ENCODE data around the gene AVPR2. TPM values are rescaled to one million over a fixed set of nuclear protein-coding genes. Genes with fewer than 3 reads are reported as not detected.

AVPR2 gene
- 3.1 TPM for total RNA-seq
- long read RNA-seq, transcript AVPR2-206 (4 exons, 1,784 nt) = major isoform, 5 of 8 reads
- long read RNA-seq, partial matches to known transcripts = 1 of 8 reads
- long read RNA-seq, other reads (novel, unspliced or antisense) = 0 of 8 reads

DNA sequence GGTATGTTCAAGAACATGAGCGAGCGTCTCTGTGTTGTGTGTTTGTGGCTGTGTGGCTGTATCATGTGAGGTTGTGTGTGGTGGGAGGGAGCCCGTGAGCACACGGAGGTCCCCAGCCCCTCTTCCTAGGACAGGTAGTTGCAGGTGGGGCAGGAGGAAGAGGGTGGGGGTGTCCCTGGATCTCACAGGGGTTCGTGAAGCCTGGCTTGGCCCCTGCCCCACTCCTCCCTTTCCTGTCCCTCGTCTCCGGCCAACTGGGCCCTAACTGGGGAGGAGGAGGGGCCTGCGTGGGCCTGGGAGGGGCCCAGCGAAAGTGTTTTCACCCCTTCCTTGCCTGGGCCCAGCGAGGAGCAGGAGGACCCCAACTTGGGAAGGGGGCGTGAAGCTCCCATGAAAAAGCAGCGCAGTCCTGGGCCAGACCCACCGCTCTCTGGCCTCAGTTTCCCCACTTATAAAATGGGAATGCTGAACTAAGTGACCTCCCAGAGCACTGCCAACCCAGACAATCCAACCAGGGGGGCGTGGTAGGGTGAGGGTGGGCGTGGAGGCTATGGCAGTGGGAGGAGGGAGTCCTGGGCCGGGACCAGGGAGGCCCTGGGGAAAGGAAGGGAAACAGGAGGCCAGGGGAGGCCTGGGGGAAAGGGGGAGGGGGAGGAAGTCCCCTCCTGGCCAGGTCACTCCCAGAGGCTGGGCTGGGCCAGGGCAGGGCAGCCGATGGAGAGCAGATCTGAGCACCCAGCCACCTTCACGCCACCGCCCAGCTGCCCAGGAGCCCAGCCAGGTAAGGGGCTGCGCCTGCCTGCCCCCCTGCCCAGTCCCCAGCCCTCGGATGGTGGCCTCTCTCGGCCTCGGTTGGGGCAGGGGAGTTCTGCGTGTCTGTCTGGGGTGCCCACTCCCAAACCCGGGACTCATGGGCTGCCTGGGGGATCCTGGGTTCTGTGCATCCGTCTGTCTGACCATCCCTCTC lies at the start of gene AVPR2:
Gene AVPR2 (plus strand): TSS at position 683 of the 967 bp plus-strand sequence. CDS start 473 bp downstream, outside the sequence.
- DNase-seq = peak; percentile 36
- H3K9me3 ChIP-seq (replicated peaks) = no peaks in the 10 kb centered on the region
- no peaks in the 10 kb centered on the region for H3K27me3 ChIP-seq (ENCODE audit: low read depth)
- intact Hi-C loops (cut with micrococcal nuclease) = no loop called here
- H3K36me3 ChIP-seq = no peaks in the 10 kb centered on the region
- no peak for TF ChIP-seq CTCF (IDR thresholded peaks at IDR 0.05; ENCODE audit: borderline replicate concordance)
- H3K4me1 ChIP-seq = peaks cover 21% of the 10 kb centered on the region
- peak within 1 kb of the TSS; percentile 59 for H3K4me3 ChIP-seq
- peak within 1 kb of the TSS; percentile 78 for H3K27ac ChIP-seq (replicated peaks)

DNA sequence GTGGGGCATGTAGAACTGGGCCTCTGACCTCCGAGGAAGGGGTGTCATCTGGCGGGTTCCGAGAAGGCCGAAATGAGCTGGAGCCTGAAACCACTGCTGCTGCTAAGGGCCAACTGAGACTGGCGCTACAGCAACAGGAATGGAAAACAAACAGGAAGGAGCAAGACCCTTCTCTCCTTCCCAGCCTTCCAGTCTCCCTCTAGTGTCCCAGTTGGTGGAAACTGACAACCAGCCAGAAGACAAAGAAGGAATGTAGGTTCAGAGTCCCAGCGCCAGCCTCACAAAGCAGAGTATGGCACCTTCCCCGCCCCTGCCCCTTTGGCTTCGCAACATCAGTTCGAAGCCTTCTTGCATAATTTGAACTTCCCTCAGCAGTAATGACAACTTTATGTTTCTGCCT lies 49.8 kb upstream of the AVPR2 start:
- H3K36me3 ChIP-seq = no peaks in the 10 kb centered on the region
- intact Hi-C loops (cut with micrococcal nuclease) = no loop called here
- H3K4me3 ChIP-seq = no peak overlapping the region
- no peaks in the 10 kb centered on the region for H3K4me1 ChIP-seq
- peaks cover 13% of the 10 kb centered on the region for H3K27me3 ChIP-seq (ENCODE audit: low read depth)
- H3K27ac ChIP-seq (replicated peaks) = no peak overlapping the region
- no peak for DNase-seq
- H3K9me3 ChIP-seq (replicated peaks) = no peaks in the 10 kb centered on the region
- TF ChIP-seq CTCF (IDR thresholded peaks at IDR 0.05; ENCODE audit: borderline replicate concordance) = no peak

DNA sequence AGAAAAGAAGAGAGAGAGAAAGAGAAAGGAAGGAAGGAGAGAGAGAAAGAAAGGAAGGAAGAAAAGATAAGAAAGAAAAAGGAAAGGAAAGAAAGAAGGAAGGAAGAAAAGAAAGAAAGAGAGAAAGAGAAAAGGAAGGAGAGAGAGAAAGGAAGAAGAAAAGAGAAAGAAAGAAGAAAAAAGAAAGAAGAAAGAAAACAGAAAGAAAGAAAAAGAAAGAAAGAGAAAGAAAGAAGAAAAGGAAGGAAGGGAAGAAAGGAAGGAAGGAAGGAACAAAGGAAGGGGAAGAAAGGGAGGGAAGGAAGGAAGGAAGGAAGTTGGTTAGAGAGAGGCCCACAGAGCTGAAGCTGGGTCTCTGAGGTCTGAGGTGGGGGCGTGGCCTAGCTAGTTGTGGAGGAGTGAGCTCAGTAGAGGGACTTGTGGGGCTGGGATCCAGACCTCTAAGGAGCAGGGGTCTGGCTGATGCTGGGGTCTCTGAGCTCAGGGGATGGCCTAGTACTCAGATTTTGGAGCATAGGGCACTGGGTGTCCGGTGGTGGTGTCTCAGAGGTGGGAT lies 47.0 kb upstream of the AVPR2 start:
- intact Hi-C loops (cut with micrococcal nuclease) = no loop called here
- Histone ChIP-seq H3K36me3 (no peaks in the 10 kb centered on the region), H3K9me3 (replicated peaks) (no peaks in the 10 kb centered on the region), H3K4me1 (no peaks in the 10 kb centered on the region), H3K27ac (replicated peaks) (no peak overlapping the region), H3K4me3 (no peak overlapping the region), H3K27me3 (ENCODE audit: low read depth) (peaks cover 17% of the 10 kb centered on the region)
- no peak for DNase-seq
- TF ChIP-seq CTCF (IDR thresholded peaks at IDR 0.05; ENCODE audit: borderline replicate concordance) = no peak

DNA sequence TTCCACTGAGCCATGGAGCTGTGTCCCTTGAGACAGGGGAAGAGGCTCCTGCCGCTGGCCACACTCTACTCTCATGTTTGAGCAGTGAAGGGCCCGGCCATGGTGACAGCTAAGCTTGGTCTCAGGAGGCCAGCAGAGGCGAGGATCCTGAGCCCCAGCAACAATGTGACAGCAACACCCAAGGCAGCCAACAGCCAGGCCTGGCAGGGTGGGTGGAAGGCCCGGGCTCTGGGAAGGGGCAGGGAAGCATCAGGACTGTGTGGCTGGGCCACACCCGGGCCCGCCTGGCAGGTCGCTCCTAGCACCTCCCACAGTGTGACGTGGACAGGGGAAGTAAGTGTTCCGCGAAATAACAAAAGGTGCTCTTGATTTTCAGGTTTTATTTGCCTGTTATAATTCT lies 43.3 kb upstream of the AVPR2 start:
- H3K4me3 ChIP-seq = no peak overlapping the region
- intact Hi-C loops (cut with micrococcal nuclease) = no loop called here
- no peaks in the 10 kb centered on the region for H3K36me3 ChIP-seq
- DNase-seq = no peak
- no peaks in the 10 kb centered on the region for H3K9me3 ChIP-seq (replicated peaks)
- H3K27ac ChIP-seq (replicated peaks) = no peak overlapping the region
- H3K27me3 ChIP-seq (ENCODE audit: low read depth) = peaks cover 18% of the 10 kb centered on the region
- TF ChIP-seq CTCF (IDR thresholded peaks at IDR 0.05; ENCODE audit: borderline replicate concordance) = no peak
- no peaks in the 10 kb centered on the region for H3K4me1 ChIP-seq

DNA sequence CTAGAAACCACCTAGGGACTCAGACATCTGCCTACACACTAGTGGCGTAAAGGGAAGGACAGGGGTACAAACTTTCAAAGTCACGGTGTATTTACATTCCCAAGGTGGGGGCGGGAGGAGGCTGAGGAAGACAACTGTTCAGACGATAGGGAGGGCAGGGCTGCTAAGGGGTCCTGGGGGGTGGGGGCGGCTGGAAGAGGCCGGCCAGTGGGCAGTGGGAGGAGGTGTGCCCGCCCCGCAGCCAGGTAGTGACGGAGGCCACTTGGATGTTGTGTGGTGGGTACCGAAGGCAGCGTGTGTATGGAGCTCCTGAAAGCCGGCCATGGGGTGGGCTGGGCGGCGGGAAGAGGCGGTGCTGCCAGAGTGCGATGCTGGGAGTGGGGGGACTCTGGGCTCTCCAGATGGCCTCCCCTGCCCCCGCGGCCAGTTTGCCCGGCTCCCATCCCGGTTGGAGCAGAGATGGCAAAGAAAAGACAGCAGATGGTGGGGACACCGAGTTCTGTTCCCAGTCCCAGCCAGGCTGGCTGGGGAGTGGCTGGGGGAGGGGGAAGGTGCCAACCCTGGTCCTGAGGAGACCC lies 42.7 kb upstream of the AVPR2 start:
- H3K4me1 ChIP-seq = no peaks in the 10 kb centered on the region

More for the DNA sequence above, 42.7 kb upstream of the AVPR2 start:
- Histone ChIP-seq H3K36me3 (no peaks in the 10 kb centered on the region), H3K9me3 (replicated peaks) (no peaks in the 10 kb centered on the region), H3K27ac (replicated peaks) (no peak overlapping the region), H3K27me3 (ENCODE audit: low read depth) (peaks cover 11% of the 10 kb centered on the region), H3K4me3 (no peak overlapping the region)
- no peak for TF ChIP-seq CTCF (IDR thresholded peaks at IDR 0.05; ENCODE audit: borderline replicate concordance)
- DNase-seq = no peak
- intact Hi-C loops (cut with micrococcal nuclease) = no loop called here

Measured in left ventricle myocardium inferior (tissue), 1 donor.